ENCODE data around the gene GNAI2.

The GNAI2 gene

DNA sequence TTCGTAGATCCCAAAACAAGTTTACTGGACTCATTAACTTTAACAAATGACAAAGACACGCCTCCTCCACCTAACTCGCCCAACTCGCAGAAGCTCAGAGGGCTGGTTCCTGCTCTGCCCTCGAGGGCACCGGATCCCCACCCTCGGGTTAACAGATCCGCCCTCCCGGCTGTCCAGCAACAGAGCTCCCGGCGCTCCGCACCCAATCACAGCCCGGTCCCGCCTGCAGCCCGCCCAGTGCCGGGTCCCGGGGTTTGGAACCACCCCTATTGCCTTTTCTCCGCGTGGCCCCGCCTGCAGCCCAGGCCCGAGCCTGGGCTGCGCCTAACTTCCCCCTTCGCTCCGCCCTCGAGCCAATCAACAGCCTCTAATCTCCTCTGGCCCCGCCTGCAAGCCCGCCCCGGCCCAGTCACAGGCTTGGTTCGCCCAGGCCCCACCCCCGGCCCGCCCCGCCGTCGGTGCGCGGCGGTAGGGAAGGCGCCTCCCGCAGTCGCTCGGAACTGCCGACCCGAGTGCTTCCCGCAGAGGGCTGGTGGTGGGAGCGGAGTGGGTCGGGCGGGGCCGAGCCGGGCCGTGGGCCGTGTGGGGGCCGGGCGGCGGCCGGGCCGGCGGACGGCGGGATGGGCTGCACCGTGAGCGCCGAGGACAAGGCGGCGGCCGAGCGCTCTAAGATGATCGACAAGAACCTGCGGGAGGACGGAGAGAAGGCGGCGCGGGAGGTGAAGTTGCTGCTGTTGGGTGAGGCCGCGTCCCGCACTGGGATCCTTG, at the start of gene GNAI2:
Gene GNAI2 (plus strand): TSS at position 489 of the 768 bp plus-strand sequence. CDS start 132 bp downstream, at position 621.
- peak; percentile 100 for DNase-seq

GRCh38 chr3:50187750-50188149, 48.3 kb upstream of the GNAI2 start:
- no peak for DNase-seq

DNA sequence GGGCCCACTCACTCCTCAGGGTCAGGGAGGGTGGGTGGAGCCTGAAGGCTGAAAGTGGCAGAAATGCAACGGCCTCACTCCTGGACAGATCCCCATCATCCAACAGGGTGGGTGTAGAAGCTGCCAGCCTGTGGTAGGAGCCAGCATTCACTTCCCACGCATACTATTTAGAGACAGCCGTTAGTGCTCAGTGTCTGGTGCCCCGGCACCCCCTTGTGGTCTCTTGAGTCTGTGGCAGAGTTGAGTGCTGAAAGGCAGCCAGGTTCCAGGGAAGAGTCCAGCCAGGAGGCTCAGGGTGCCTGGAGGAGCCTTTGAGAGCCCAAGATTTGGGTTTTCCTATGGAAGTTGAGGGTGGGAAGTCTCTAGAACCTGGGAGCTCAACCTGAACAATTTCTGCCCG, 46.7 kb upstream of the GNAI2 start:
- peak; percentile 42 for DNase-seq

GRCh38 chr3:50189989-50190388, 46.0 kb upstream of the GNAI2 start:
- no peak for DNase-seq

GRCh38 chr3:50190936-50191660, 44.9 kb upstream of the GNAI2 start, which contains the start of gene GNAT1:
GNAT1 (plus strand) TSS chr3:50191610; CDS start chr3:50191726, 116 bp downstream.
- DNase-seq: no peak

GRCh38 chr3:50192124-50192523, 43.9 kb upstream of the GNAI2 start:
- no peak for DNase-seq

- DNase-seq: peak; percentile 85
These were observed 43.3 kb upstream of the GNAI2 start for GRCh38 chr3:50192689-50193141.

DNA sequence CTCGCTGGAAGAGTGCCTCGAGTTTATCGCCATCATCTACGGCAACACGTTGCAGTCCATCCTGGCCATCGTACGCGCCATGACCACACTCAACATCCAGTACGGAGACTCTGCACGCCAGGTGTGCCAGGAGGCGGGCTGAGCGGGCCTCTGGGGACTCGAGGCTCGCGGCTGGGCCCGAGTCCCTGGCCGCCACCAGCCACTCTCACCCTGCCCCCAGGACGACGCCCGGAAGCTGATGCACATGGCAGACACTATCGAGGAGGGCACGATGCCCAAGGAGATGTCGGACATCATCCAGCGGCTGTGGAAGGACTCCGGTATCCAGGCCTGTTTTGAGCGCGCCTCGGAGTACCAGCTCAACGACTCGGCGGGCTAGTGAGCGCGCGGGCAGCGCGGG, 42.7 kb upstream of the GNAI2 start:
- DNase-seq: no peak

GRCh38 chr3:50193746-50194127, 42.3 kb upstream of the GNAI2 start:
- DNase-seq: no peak

DNA sequence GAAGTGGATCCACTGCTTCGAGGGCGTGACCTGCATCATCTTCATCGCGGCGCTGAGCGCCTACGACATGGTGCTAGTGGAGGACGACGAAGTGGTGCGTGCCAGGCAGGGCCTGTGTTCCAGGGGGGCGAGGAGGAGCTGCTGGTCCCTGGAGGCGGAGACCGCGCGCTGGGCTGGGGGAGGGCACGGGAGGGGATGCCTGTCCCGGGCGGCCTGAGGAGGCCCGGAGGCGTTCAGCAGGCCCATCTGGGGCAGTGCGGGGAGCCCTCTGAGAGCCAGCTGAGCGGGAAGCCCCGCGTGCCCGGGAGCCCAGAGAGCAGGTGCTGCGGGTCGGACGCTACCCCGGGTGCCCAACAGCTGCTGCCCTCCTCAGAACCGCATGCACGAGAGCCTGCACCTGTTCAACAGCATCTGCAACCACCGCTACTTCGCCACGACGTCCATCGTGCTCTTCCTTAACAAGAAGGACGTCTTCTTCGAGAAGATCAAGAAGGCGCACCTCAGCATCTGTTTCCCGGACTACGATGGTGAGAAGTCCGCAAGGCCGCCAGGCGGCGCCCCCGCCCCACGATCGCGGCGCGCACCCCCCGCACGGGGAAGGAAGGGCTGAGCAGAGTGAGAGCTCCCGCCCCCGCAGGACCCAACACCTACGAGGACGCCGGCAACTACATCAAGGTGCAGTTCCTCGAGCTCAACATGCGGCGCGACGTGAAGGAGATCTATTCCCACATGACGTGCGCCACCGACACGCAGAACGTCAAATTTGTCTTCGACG, 41.7 kb upstream of the GNAI2 start:
- DNase-seq: peak; percentile 84

DNA sequence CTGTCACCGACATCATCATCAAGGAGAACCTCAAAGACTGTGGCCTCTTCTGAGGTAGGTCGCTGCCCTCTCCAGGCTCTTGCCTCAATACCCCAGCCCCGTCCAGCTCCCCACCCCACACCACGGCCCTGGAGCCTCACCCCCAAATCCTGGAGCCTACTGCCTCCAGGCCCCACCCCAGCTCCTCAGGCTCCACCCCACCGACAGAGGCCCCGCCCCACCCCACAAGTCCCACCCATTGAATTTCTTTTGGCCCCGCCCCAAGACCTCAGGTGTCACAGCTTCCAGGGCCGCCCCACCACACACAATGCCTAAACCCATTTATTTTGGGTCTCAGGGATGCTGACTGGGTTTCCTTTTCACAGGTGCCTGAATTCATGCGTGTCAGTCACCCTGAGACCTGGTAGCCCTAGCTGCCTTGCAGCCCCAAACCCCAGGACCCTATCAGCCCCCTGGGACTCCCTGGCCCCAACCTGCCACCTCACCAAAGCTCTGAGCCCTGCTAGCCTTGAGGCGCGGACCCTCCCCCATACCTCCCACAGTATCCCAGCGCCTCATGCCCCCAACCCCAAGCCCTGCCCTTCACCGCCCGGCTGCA, 41.0 kb upstream of the GNAI2 start:
- DNase-seq: peak; percentile 43

DNA sequence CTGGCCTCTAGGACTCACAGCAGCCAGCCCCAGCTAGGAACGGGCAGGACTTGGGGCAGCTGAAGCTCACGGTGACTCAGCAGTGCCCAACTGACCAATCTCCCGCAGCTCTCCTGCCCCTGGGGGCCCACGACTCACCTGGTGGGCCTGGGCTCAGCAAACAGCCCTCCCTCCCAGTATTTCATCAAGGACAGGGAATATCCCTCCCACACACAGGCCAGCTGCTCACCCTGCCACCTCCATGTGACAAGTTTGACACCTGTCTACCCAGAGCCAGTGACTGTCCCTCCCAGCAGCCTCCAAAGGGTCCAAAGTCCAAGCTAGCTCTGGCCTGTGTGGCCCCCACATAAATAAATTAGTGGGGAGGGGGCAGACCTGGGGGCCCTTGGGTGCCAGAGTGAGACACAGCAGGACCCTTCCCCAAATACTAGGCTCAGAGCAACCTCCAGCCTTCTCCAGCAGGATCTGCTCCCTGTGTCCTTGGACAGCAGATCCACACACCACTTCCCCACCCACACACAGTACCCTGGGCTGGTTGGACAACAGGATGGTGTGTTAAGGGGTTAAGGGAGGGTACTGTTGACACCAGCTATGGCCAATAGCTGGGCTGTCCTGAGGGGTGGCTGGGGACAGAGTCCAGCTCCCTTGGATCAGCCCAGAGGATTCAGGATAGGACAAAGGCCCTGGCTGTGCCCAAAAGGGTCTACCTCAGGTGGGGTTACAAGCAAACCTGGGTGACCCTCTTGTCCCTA, 40.3 kb upstream of the GNAI2 start:
- no peak for DNase-seq

DNA sequence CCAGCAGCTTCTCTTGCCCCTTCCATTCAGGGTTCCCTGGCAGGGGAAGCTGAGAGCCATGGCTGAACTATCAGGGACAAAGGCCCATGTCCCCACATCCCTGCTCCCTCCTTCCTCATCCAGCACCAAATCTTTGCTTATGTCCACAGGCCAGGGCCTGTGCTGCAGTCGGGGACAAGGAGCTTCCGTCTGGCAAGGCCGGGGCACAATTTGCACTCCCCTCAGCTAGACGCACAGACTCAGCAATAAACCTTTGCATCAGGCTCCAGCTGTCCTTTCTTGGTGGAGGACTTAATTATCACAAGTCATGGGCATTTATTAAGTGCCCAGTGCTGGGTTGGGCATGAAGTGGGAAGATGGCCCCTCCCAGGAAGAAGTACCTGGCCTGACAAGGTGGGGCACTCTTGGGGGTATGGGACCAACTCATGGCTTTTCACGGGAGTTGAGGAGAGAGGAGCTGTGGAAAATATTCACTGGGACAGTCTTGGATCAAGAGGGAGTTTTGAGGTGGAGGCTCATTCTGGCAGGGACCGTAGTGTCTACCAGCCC, 39.7 kb upstream of the GNAI2 start:
- DNase-seq: no peak

GRCh38 chr3:50201573-50202315, 34.3 kb upstream of the GNAI2 start:
- DNase-seq: no peak

- no peak for DNase-seq
These were observed 33.5 kb upstream of the GNAI2 start for GRCh38 chr3:50202353-50203112.

DNA sequence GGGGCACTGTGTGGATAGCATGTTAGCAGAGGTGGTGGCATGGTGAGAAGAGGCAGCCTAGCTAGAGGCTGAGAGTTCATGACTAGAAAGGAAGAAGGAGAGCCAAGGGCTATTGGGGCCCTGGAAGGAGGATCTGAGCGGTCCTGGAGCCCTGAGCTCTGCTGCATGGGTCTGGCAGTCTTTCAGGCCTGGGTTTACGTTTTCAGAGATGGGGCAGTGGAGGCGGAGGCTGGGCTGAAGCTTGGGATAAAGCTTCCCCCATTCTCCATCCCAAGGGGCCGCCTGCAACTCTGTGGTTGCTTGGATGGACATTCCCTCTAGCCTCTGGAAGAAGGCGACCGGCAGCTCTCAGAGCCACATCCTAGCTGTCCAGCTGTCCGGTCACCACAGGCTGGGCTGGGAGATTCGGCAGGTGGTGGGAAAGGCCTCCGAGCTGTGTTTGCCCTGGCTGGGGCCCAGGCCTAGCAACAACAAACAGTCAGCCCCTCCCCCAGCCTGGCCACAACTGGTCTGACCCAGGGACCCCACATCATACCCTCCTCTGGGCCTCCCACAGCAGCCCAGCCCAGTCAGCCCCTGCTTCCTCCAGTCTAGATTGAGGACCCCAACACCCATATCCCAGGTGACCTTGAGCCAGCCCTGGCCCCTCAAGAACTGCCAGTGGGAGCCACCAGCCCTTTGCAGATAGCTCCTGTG, 32.7 kb upstream of the GNAI2 start:
- DNase-seq: no peak

- DNase-seq: no peak
These were observed 31.9 kb upstream of the GNAI2 start for GRCh38 chr3:50203809-50204803.

- peak; percentile 34 for DNase-seq
These were observed 31.1 kb upstream of the GNAI2 start, which contains the start of gene SLC38A3 for GRCh38 chr3:50204804-50205412. SLC38A3 (plus strand) TSS chr3:50205271; CDS start chr3:50214200, 8,929 bp downstream.

All from activated naive CD4-positive, alpha-beta T cell treated with anti-CD3 and anti-CD28 coated beads, Interleukin-2, amount 50 U/mL, for 16 hours (primary cell).